NCI-H1436 (cell line): ENCODE data around the gene ID2.
A peak's percentile ranks its signal among the peaks of the same experiment; 100 is the strongest.
"Not testable (repeated sequence)": the region's sequence is repeated elsewhere in the genome, so short reads cannot be mapped to it uniquely, and the experiment has no call there.

ENCODE experiments used
- DNase-seq: peaks from one replicate; lab custom pipeline; 2025; lab: John Stamatoyannopoulos, UW

The ID2 gene

GRCh38 chr2:8685697-8686358 lies 4.0 kb downstream of the ID2 start:
- DNase-seq = peak; percentile 58

GRCh38 chr2:8691859-8692437 lies 10.1 kb downstream of the ID2 start:
- no peak for DNase-seq

DNA sequence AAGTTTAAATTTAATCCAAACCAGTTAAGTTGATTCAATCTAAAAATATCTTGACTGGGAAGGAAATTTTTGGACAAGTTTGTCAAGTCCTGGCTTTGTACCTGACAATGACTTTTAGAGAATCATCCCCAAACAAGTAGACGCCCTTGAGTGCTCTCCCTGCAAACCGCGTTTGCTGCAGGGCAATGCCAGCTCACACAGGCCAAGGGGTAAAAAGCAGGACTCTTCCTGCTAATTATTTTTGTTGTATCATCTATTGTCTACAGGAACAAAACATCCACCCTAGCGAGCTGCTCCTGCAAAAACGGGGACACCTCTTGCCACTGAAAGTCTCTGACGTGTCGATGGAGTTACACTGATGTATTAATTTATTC lies 10.9 kb downstream of the ID2 start:
- DNase-seq = no peak

- no peak for DNase-seq
Observed at GRCh38 chr2:8693157-8693821, 11.4 kb downstream of the ID2 start.

DNA sequence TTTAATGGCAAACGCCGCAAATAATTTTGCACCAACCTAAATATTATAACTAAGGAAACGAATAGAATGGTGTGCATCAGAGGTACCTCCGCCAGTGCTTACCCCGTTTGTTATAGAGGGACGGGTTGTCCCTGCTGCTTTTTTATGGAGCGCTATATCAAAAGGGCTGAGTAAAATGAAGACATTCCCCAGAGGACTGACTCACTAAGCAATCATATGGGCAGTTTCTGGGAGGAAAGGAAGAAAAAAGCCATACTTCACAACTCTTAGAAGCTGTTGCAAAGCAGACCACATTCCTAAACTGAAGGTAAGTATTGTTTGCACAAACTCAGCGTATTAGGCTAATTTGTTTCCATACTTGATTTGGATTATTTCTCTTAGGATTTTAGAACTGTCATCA lies 12.9 kb downstream of the ID2 start:
- DNase-seq = no peak

- no peak for DNase-seq
Observed at GRCh38 chr2:8697190-8697589, 15.3 kb downstream of the ID2 start.

DNA sequence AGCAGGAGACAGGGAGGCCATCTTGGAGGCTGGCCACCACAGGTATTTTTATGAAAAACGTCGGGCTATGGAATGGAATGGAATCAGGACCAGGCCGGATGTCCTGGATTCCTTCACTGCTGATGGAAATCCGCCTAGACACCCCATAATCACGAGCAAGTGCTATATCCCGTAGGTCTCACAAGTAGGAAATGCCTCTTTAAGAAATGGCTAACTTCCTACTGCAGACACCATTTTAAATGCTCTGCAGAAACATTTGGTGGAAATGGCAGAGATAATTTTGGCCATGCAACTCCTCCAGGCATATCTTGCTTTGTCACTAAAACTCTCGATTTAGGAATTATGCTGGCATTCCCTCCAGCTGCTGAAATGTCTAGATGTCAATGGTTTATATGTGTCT lies 18.0 kb downstream of the ID2 start:
- DNase-seq = no peak

GRCh38 chr2:8701681-8702379 lies 20.0 kb downstream of the ID2 start:
- no peak for DNase-seq

DNA sequence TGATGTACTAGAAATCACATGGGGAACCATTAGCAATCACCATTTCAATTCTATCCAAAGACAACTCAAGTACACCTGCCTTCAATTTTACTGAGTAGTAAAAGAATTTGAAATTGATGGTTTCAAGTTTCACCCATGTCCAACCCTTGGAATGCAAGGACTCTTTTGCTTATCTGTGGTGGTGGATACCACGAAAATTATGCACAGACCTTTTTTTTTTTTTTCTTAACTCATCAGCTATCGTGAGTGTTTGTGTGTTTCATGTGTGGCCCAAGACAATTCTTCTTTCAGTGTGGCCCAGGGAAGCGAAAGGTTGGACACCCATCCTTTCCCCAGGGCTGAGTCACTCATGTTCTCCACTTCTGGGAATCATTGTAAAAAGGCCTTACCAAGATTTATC lies 23.1 kb downstream of the ID2 start:
- DNase-seq = no peak

- no peak for DNase-seq
Observed at GRCh38 chr2:8709611-8710010, 27.8 kb downstream of the ID2 start.

GRCh38 chr2:8710951-8711350 lies 29.1 kb downstream of the ID2 start:
- no peak for DNase-seq

DNA sequence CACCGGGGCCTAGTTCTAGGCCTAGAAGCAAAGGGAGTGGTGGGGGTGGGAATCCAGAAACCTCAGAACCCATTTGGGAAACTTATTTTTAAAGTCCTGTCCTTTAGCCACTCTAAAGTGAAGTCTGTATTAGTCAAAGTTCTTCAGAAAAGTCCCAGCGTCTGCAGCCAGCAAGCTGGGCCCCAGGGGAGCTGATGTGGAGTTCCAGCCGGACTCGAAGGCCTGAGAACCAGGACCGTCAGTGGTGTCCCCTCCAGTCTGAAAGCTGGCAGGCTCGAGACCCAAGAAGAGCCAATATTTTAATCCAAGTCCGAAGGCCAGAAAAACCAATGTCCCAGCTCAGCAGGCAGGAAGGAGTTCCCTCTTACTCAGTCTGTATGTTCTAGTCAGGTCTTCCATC lies 32.4 kb downstream of the ID2 start:
- no peak for DNase-seq

DNA sequence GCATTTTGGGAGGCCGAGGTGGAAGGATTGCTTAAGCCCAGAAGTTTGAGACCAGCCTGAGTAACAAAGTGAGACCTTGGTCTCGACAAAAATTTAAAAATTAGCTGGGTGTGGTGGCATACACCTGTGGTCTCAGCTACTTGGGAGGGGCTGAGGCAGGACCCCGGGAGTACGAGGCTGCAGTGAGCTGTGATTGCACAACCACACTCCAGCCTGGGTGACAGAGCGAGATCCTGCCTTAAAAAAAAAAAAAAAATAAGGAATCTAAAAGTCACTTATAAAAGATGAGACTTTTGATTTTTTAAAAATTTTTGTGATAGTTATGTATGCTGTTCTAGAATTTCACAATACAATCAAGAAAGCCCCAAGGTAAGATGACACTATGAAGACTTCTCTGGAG lies 33.1 kb downstream of the ID2 start:
- DNase-seq = no peak

DNA sequence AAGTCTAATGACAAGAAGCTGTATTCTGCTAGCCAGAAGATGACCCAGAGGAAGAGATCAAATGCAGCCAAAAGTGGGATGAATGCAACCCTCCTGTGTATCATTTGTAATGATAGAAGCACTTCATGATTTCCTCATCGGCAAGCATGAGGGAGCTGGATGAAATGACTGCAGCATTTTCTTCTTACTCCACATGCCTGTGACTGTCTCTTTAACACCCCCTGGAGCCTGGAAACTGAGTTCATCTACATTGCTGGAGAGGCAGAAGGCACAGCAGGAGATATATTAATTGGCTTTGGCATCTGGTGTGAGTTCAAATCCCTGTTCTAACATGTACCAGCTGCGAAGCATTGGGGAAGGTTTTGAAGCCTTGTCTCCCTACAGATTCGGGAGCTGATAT lies 37.7 kb downstream of the ID2 start:
- no peak for DNase-seq

DNA sequence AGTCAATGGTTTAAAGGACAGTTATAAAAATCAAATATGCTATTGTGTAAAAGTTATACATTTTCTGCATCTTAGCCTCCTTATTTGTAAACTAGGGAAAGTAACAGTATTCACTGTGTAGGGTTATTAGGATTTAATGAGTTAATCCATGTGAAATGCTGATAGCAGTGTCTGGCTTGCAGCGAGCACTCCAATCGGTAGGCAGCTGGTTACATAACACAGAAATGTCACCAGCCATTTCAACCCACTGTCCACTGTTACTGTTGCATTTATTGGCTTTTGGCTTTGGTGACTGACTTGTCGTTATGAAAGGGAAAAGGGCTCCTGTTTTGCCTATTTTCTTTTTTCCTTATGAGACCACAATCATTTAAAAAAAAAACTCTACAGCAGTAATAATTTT lies 38.9 kb downstream of the ID2 start:
- no peak for DNase-seq

DNA sequence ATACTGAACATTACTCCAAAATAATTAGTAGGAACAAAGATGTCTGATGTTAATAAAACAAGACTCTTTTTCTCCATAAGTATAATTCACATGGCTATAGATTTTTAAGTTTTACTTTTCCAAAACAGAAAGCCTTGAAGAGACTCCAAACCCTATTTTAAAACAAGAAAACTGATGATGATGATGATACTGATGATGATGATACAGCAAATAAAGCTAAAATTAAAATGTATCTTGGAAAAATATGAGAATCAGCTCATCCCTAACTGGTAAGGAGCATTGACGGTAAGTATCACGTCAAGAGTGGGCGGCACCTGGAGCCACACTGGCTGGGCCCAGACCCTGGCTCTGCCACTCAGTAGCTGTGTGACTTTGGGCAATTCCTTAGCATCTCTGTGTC lies 39.6 kb downstream of the ID2 start:
- DNase-seq = no peak

- DNase-seq = no peak
Observed at GRCh38 chr2:8722986-8723385, 41.1 kb downstream of the ID2 start.

- DNase-seq = no peak
Observed at GRCh38 chr2:8725838-8726237, 44.0 kb downstream of the ID2 start.

GRCh38 chr2:8728305-8729015 lies 46.6 kb downstream of the ID2 start:
- no peak for DNase-seq

GRCh38 chr2:8729101-8729500 lies 47.2 kb downstream of the ID2 start:
- not testable (repeated sequence) for DNase-seq

- DNase-seq = no peak
Observed at GRCh38 chr2:8729939-8730338, 48.1 kb downstream of the ID2 start.

GRCh38 chr2:8732601-8733000 lies 50.7 kb downstream of the ID2 start:
- DNase-seq = no peak
